Aorta (tissue), 5 donors: ENCODE results near the gene PTPRCAP. TPM values are rescaled to one million over a fixed set of nuclear protein-coding genes. Genes with fewer than 3 reads are reported as not detected.
"Not testable (repeated sequence)": the region's sequence is repeated elsewhere in the genome, so short reads cannot be mapped to it uniquely, and the experiment has no call there.

ENCODE experiments used
- ATAC-seq: fragments of 200-7000 bp; cut with Tn5 transposase; one replicate; pipeline ENCODE4 v1.9.1; 2022; ENCODE audit warnings: moderate library complexity; ENCODE audit not compliant: low FRiP score
- DNase-seq, 2 donors: peaks; one replicate each; pipeline ENCODE4 v3.0.0-alpha.2; 2020
- H3K27ac ChIP-seq, 2 donors: one replicate each; pipeline ENCODE4 v1.5.1; 2013; ENCODE audit warnings: low read length in 2 of 2, mild to moderate bottlenecking in 2 of 2, moderate library complexity in 2 of 2, control low read depth in 1 of 2, inconsistent platforms in 1 of 2, low read depth in 1 of 2
- H3K27me3 ChIP-seq, 2 donors: one replicate each; pipeline ENCODE4 v1.6.1; 2013; ENCODE audit warnings: control low read depth in 1 of 2, low read length in 1 of 2, mild to moderate bottlenecking in 1 of 2, moderate library complexity in 1 of 2; ENCODE audit not compliant: insufficient read depth in 2 of 2, control insufficient read depth in 1 of 2
- H3K36me3 ChIP-seq, 2 donors: one replicate each; pipeline ENCODE4 v1.6.1; 2013; ENCODE audit warnings: control low read depth in 1 of 2, low read length in 1 of 2, mild to moderate bottlenecking in 1 of 2; ENCODE audit not compliant: insufficient read depth in 2 of 2, control insufficient read depth in 1 of 2
- H3K4me1 ChIP-seq, 2 donors: one replicate each; pipeline ENCODE4 v1.6.1; 2013; ENCODE audit warnings: low read length in 2 of 2, control low read depth in 1 of 2, mild to moderate bottlenecking in 1 of 2, moderate library complexity in 1 of 2; ENCODE audit not compliant: insufficient read depth in 2 of 2, control insufficient read depth in 1 of 2
- H3K4me3 ChIP-seq, 2 donors: one replicate each; pipeline ENCODE4 v1.5.1; 2013; ENCODE audit warnings: low read length in 2 of 2, control low read depth in 1 of 2, mild to moderate bottlenecking in 1 of 2
- H3K9me3 ChIP-seq: one replicate; pipeline ENCODE4 v1.6.1; 2013; ENCODE audit warnings: mild to moderate bottlenecking, low read length; ENCODE audit not compliant: control insufficient read depth
- WGBS, 2 donors: extraction: QIAGEN DNeasy Blood & Tissue Kit; methylation state at CpG; one replicate each; pipeline ENCODE4 v1.1.7; 2013; 5-methylcytosine and 5-hydroxymethylcytosine counted together
- intact Hi-C, 2 donors: fragments of 100-400 bp; cut with DNase I; formaldehyde crosslinking; loops; one replicate each; pipeline versions ENCODE4 v1.14.2 to v1.15.0; 2022
- polyA plus RNA-seq, 2 donors: library from polyadenylated mRNA; stranded (reverse); fragments of 200-250 nt; gene quantifications; one replicate each; pipeline ENCODE4 v1.2.3, GENCODE V29; 2013
- total RNA-seq, 2 donors: library from RNA; stranded (reverse); fragmentation: NEBNext Ultra II Directional; extraction: Animal tissue kit (Norgen Biotek cat#: 25700); gene quantifications; one replicate each; pipeline ENCODE4 v1.2.1, GENCODE V29; 2021
- donor health status: healthy with polysubstance abuse.
- donor health status: Bipolar disorder and iron deficiency.
- donor health status: DM: no; HTN: no; CAD: no.
- donor health status: DM: no; HTN: no; CAD: no.
- donor health status: DM: yes; HTN: yes; CAD: no.

Gene PTPRCAP
- total and polyA plus RNA-seq, 4 donors: 2.0 to 13.8 (median 3.8) TPM

GRCh38 chr11:67433536-67434394, 3.7 kb downstream of the PTPRCAP start:
- Histone ChIP-seq H3K27me3 (no peaks in the 10 kb centered on the region), H3K9me3 (no peaks in the 10 kb centered on the region), H3K4me1 (no peaks in the 10 kb centered on the region), H3K4me3 (no peak overlapping the region), H3K27ac (no peak overlapping the region), H3K36me3 (peaks cover 0 to 2% of the 10 kb centered on the region in 2 donors)
- intact Hi-C loops: no loop called here
- DNase-seq: no peak
- WGBS, 2 donors: 82% methylated on average over 22 of the region's 22 CpGs
- no peak for ATAC-seq

- 88 to 92% methylated on average over 20 to 22 of the region's 22 CpGs for WGBS, 2 donors
- no peaks in the 10 kb centered on the region for H3K4me1 ChIP-seq
- ATAC-seq: no peak
- intact Hi-C loops: no loop called here
- no peaks in the 10 kb centered on the region for H3K9me3 ChIP-seq
- H3K4me3 ChIP-seq: no peak overlapping the region
- no peak overlapping the region for H3K27ac ChIP-seq
- peaks cover 0 to 2% of the 10 kb centered on the region in 2 donors for H3K36me3 ChIP-seq
- no peak for DNase-seq
- no peaks in the 10 kb centered on the region for H3K27me3 ChIP-seq
Observed at GRCh38 chr11:67432655-67433349, 4.7 kb downstream of the PTPRCAP start.

GRCh38 chr11:67431346-67432249, 5.9 kb downstream of the PTPRCAP start:
- DNase-seq: no peak

GRCh38 chr11:67429722-67430121, 7.8 kb downstream of the PTPRCAP start:
- Histone ChIP-seq H3K9me3 (no peaks in the 10 kb centered on the region), H3K4me1 (no peaks in the 10 kb centered on the region), H3K27ac (no peak overlapping the region), H3K27me3 (no peaks in the 10 kb centered on the region), H3K36me3 (peaks cover 0 to 2% of the 10 kb centered on the region in 2 donors), H3K4me3 (no peak overlapping the region)
- ATAC-seq: no peak
- DNase-seq: no peak
- WGBS, 2 donors: 71% methylated on average over 11 of the region's 11 CpGs
- intact Hi-C loops: no loop called here

More at GRCh38 chr11:67431346-67432249, 5.9 kb downstream of the PTPRCAP start:
- Histone ChIP-seq H3K4me3 (no peak overlapping the region), H3K27me3 (no peaks in the 10 kb centered on the region), H3K4me1 (no peaks in the 10 kb centered on the region), H3K9me3 (no peaks in the 10 kb centered on the region), H3K27ac (no peak overlapping the region), H3K36me3 (peaks cover 0 to 2% of the 10 kb centered on the region in 2 donors)
- no peak for ATAC-seq
- WGBS, 2 donors: 89 to 90% methylated on average over 24 of the region's 24 CpGs
- intact Hi-C loops: no loop called here

- no peak overlapping the region for H3K27ac ChIP-seq
- intact Hi-C loops: no loop called here
- H3K4me3 ChIP-seq: peak overlapping the region; percentile 48 to 61
- WGBS, 2 donors: 48 to 50% methylated on average over 12 of the region's 12 CpGs
- DNase-seq (no peak), ATAC-seq (no peak)
- no peaks in the 10 kb centered on the region for H3K27me3 ChIP-seq
- no peaks in the 10 kb centered on the region for H3K36me3 ChIP-seq
- H3K9me3 ChIP-seq: no peaks in the 10 kb centered on the region
- H3K4me1 ChIP-seq: no peaks in the 10 kb centered on the region
Observed at GRCh38 chr11:67429038-67429668, 8.3 kb downstream of the PTPRCAP start.

- no peaks in the 10 kb centered on the region for H3K27me3 ChIP-seq
- peak; percentile 94 for ATAC-seq
- DNase-seq: peak; percentile 99 to 100
- H3K36me3 ChIP-seq: no peaks in the 10 kb centered on the region
- H3K27ac ChIP-seq: peak within 1 kb of the TSS in 1 of 2 donors; percentile 67
- no peaks in the 10 kb centered on the region for H3K4me1 ChIP-seq
- intact Hi-C loops: no loop called here
- H3K9me3 ChIP-seq: no peaks in the 10 kb centered on the region
- peak within 1 kb of the TSS; percentile 61 to 75 for H3K4me3 ChIP-seq
- 0% methylated on average over 61 to 68 of the region's 68 CpGs for WGBS, 2 donors
Observed at GRCh38 chr11:67428052-67429001, 9.2 kb downstream of the PTPRCAP start, which contains the start of gene RPS6KB2. RPS6KB2 (plus strand) TSS chr11:67428494; CDS start chr11:67428546, 52 bp downstream.

- H3K9me3 ChIP-seq, H3K4me1 ChIP-seq, DNase-seq, H3K36me3 ChIP-seq, H3K27ac ChIP-seq, intact Hi-C loops, ATAC-seq, H3K4me3 ChIP-seq, H3K27me3 ChIP-seq: not testable (repeated sequence)
- 78% methylated on average over 19 of the region's 19 CpGs for WGBS, 2 donors
Observed at GRCh38 chr11:67427364-67427859, 10.1 kb downstream of the PTPRCAP start.
